HCT116 (cell line): Measurements from ENCODE around the gene RASGRP2.

Source experiments
- CEBPB ChIP-seq: IDR thresholded peaks from 2 replicates; pipeline ENCODE4 v1.6.1; 2012; ENCODE audit warnings: low read depth
- EGR1 ChIP-seq: IDR thresholded peaks from 2 replicates; pipeline ENCODE4 v1.6.1; 2012; ENCODE audit warnings: low read depth
- EZH2 ChIP-seq: fragments of 200-600 bp; sonication (generic); IDR thresholded peaks from 2 replicates; pipeline ENCODE4 v1.6.1; 2017; ENCODE audit warnings: antibody characterized with exemption, mixed run types
- EZH2phosphoT487 ChIP-seq: fragments of 200-600 bp; IDR thresholded peaks from 2 replicates; pipeline ENCODE4 v1.6.1; 2018; ENCODE audit warnings: antibody characterized with exemption, borderline replicate concordance
- JUND ChIP-seq: IDR thresholded peaks from 2 replicates; pipeline ENCODE4 v1.6.1; 2012
- POLR2A ChIP-seq: IDR thresholded peaks from 2 replicates; pipeline ENCODE4 v1.7.0; 2011; ENCODE audit warnings: borderline replicate concordance; ENCODE audit not compliant: insufficient read depth, insufficient read length; ENCODE audit errors: extremely low read depth
- SIN3A ChIP-seq: IDR thresholded peaks from 2 replicates; pipeline ENCODE4 v1.6.1; 2012; ENCODE audit warnings: low read depth
- SP1 ChIP-seq: IDR thresholded peaks from 2 replicates; pipeline ENCODE4 v1.6.1; 2012; ENCODE audit warnings: low read depth
- YY1 ChIP-seq: IDR thresholded peaks from 2 replicates; pipeline ENCODE4 v1.6.1; 2011; ENCODE audit warnings: low read length, low read depth, moderate library complexity, mild to moderate bottlenecking; ENCODE audit not compliant: insufficient replicate concordance; ENCODE audit errors: extremely low read depth
- TF ChIP-seq, protein P1 (sequence below), 3 experiments: fragments of 200-600 bp in 1 of 3; sonication (generic) in 1 of 3; IDR thresholded peaks in 2 of 3; conservative IDR thresholded peaks in 1 of 3; 2 replicates each; pipeline ENCODE4 v1.5.1; 2012 to 2017; ENCODE audit warnings: low read depth in 2 of 3, low read length in 2 of 3, antibody characterized with exemption in 1 of 3, borderline replicate concordance in 1 of 3, control low read depth in 1 of 3, mild to moderate bottlenecking in 1 of 3, mixed read lengths in 1 of 3, mixed run types in 1 of 3, moderate library complexity in 1 of 3; ENCODE audit not compliant: insufficient read depth in 1 of 3
- TF ChIP-seq, protein P2 (sequence below): IDR thresholded peaks from 2 replicates; pipeline ENCODE4 v1.6.1; 2012

DNA sequence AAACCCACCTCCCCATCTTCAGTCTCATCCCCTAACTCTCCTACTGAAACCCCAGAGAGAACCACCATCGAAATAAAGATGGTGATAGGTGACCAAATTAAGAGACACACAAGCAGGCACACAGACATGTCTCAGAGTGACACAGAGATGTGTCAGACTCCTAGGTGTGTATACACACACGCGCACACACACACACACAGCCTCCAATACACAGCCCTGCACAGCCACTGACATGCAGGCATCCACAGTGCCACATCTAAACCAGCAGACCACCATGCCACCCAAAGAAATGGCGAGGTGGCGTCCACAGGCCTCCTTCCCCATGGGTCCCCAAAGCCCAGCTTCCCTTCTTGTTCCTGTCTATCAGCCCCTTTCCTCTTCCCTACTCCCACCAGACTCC lies 48.4 kb downstream of the RASGRP2 start:
- TF ChIP-seq POLR2A (no peak), EZH2 (no peak), YY1 (no peak), JUND (no peak), CEBPB (no peak), SIN3A (no peak), SP1 (no peak), EZH2phosphoT487 (no peak), EGR1 (no peak)
- TF ChIP-seq, protein P1, sequence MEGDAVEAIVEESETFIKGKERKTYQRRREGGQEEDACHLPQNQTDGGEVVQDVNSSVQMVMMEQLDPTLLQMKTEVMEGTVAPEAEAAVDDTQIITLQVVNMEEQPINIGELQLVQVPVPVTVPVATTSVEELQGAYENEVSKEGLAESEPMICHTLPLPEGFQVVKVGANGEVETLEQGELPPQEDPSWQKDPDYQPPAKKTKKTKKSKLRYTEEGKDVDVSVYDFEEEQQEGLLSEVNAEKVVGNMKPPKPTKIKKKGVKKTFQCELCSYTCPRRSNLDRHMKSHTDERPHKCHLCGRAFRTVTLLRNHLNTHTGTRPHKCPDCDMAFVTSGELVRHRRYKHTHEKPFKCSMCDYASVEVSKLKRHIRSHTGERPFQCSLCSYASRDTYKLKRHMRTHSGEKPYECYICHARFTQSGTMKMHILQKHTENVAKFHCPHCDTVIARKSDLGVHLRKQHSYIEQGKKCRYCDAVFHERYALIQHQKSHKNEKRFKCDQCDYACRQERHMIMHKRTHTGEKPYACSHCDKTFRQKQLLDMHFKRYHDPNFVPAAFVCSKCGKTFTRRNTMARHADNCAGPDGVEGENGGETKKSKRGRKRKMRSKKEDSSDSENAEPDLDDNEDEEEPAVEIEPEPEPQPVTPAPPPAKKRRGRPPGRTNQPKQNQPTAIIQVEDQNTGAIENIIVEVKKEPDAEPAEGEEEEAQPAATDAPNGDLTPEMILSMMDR (IDR thresholded peaks at IDR 0.05 in 2 of 3, conservative IDR thresholded peaks at IDR 0.05 in 1 of 3; ENCODE audit: borderline replicate concordance in 1 of 3, insufficient read depth in 1 of 3, low read depth in 2 of 3, low read length in 2 of 3) = no peak
- TF ChIP-seq, protein P2, sequence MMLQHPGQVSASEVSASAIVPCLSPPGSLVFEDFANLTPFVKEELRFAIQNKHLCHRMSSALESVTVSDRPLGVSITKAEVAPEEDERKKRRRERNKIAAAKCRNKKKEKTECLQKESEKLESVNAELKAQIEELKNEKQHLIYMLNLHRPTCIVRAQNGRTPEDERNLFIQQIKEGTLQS = no peak
